Dendritic cell treated with granulocyte-macrophage colony-stimulating factor and Interleukin-4, amounts not matched to agents 40 ng/mL and 50 ng/mL, for 4 days (primary cell): ENCODE data around the gene PCIF1.
A peak's percentile ranks its signal among the peaks of the same experiment; 100 is the strongest.
"Not testable (repeated sequence)": the region's sequence is repeated elsewhere in the genome, so short reads cannot be mapped to it uniquely, and the experiment has no call there.

Source experiments
- H3K27ac Mint-ChIP-seq: one replicate; pipeline ENCODE4 v1.8.0; 2022; ENCODE audit warnings: mild to moderate bottlenecking, mixed read lengths
- H3K27me3 Mint-ChIP-seq: one replicate; pipeline ENCODE4 v1.8.0; 2022; ENCODE audit warnings: mild to moderate bottlenecking, mixed read lengths
- H3K36me3 Mint-ChIP-seq: one replicate; pipeline ENCODE4 v1.8.0; 2022; ENCODE audit warnings: low read depth, mixed read lengths
- H3K4me1 Mint-ChIP-seq: one replicate; pipeline ENCODE4 v1.8.0; 2022; ENCODE audit warnings: low read depth, mixed read lengths
- H3K4me3 Mint-ChIP-seq: one replicate; pipeline ENCODE4 v1.8.0; 2022; ENCODE audit warnings: mild to moderate bottlenecking, moderate library complexity, mixed read lengths
- H3K9me3 Mint-ChIP-seq: one replicate; pipeline ENCODE4 v1.8.0; 2022; ENCODE audit warnings: mixed read lengths
- intact Hi-C: fragments of 100-400 bp; cut with micrococcal nuclease; formaldehyde crosslinking; loops from one replicate; pipeline ENCODE4 v1.15.0; 2022

The PCIF1 gene

DNA sequence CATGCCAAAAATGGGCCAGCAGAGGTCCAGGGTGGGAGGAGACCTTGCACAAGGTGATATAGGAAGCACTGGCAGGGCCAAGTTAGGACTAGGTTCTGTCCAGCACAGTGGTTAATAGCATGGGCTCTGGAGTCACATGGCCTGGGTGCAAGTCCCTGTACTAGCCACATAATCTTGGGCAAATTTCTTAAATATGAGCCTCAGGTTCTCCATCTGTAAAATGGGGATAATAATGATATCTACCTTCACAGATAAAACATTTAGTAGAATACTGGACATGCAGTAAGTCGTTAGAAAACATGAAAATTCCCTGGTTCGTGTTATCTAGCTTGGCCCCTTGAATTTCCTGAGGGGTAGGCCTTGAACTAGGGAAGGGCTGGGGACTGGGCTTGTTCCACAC, 37.2 kb upstream of the PCIF1 start:
- intact Hi-C loops, result no loop called here
- Mint-ChIP-seq H3K4me3 (no peak overlapping the region), H3K36me3 (peaks cover 78% of the 10 kb centered on the region), H3K27me3 (no peaks in the 10 kb centered on the region), H3K27ac (no peak overlapping the region), H3K9me3 (no peaks in the 10 kb centered on the region), H3K4me1 (peaks cover 21% of the 10 kb centered on the region)

DNA sequence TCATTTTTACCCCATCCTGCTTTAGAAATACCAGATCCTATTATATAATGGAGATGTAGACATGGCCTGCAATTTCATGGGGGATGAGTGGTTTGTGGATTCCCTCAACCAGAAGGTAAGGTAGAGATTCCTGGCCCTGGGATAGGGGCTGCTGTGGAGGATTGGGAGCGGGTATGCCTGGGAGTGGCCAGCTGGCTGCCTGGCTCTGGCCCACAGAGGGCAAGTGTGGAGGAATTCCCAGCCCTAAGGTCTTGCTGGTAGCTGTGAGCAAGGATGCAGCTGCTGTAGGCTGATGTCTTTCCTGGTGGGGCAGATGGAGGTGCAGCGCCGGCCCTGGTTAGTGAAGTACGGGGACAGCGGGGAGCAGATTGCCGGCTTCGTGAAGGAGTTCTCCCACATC, 36.8 kb upstream of the PCIF1 start:
- Mint-ChIP-seq H3K9me3 (no peaks in the 10 kb centered on the region), H3K36me3 (peaks cover 74% of the 10 kb centered on the region), H3K4me1 (peaks cover 17% of the 10 kb centered on the region), H3K27me3 (no peaks in the 10 kb centered on the region), H3K4me3 (no peak overlapping the region), H3K27ac (no peak overlapping the region)
- intact Hi-C loops, result no loop called here

- H3K9me3 Mint-ChIP-seq, result no peaks in the 10 kb centered on the region
- no peak overlapping the region for H3K27ac Mint-ChIP-seq
- intact Hi-C loops, result no loop called here
- H3K27me3 Mint-ChIP-seq, result no peaks in the 10 kb centered on the region
- peaks cover 68% of the 10 kb centered on the region for H3K36me3 Mint-ChIP-seq
- peaks cover 11% of the 10 kb centered on the region for H3K4me1 Mint-ChIP-seq
- no peak overlapping the region for H3K4me3 Mint-ChIP-seq
Measured at GRCh38 chr20:45898285-45898684, 36.2 kb upstream of the PCIF1 start.

- Mint-ChIP-seq H3K4me3 (no peak overlapping the region), H3K36me3 (peaks cover 59% of the 10 kb centered on the region), H3K27me3 (no peaks in the 10 kb centered on the region), H3K4me1 (peaks cover 2% of the 10 kb centered on the region), H3K27ac (no peak overlapping the region), H3K9me3 (no peaks in the 10 kb centered on the region)
- intact Hi-C loops, result no loop called here
Measured at GRCh38 chr20:45899046-45899835, 35.2 kb upstream of the PCIF1 start.

DNA sequence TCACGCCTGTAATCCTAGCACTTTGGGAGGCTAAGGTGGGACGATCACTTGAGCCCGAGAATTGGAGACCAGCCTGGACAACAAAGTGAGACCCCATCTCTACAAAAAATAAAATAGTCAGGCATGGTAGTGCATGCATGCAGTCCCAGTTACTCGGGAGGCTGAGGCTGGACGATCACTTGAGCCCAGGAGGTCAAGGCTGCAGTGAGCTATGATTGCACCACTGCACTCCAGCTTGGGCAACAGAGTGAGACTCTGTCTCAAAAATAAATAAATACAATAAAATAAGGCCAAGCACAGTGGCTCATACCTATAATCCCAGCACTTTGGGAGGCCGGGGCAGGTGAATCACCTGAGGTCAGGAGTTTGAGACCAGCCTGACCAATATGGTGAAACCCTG, 33.2 kb upstream of the PCIF1 start:
- intact Hi-C loops, H3K27ac Mint-ChIP-seq, H3K27me3 Mint-ChIP-seq, H3K4me3 Mint-ChIP-seq, H3K9me3 Mint-ChIP-seq: not testable (repeated sequence)
- Mint-ChIP-seq H3K4me1 (peaks cover 10% of the 10 kb centered on the region), H3K36me3 (peaks cover 38% of the 10 kb centered on the region)

- H3K9me3 Mint-ChIP-seq, result no peaks in the 10 kb centered on the region
Measured at GRCh38 chr20:45902199-45902701, 32.2 kb upstream of the PCIF1 start.

DNA sequence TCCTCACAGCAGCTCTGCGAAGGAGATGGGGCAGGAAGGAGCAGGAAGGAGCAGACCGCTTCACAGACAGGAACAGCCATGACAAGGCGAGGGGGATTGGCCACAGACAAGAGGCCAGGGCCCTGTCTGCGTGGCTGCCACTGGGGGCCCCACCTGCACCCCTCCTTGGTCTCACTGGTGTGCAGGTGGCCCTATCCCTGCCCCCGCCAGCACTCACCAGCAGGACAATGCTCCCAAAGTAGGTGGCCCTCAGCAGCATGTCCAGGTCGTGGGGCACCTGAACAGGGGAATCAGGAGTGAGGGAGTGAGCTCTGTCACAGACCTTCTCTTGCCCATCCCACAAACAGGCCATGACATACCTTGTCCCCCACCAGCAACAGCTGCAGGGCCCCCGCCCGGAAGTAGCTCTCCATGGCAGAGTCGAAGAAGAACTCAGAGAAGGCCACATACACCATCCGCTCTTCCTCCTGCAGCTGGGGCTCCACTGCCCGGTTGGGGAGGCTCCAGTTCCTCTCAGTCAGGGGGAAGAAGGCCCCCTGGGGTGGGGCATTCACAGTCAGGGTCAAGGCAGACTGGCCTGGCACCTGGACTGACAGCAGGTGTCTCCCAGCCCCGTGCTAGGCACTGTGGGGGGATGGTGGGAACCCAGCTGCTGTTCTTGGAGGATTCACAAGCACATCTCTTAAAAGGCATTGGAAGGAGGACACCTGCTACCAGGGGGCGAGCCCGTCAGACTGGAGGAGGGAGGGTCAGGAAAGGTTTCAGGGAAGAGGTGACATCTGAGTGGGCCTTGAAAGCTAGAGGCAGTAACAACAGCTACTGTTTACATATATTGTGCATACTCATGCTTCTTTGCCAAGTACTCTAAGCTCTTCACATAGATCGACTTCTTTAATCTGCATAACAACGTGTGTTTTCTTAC, 29.6 kb upstream of the PCIF1 start:
- intact Hi-C loops, result no loop called here
- Mint-ChIP-seq H3K27me3 (no peaks in the 10 kb centered on the region), H3K4me1 (peaks cover 18% of the 10 kb centered on the region), H3K36me3 (peaks cover 2% of the 10 kb centered on the region), H3K27ac (peak overlapping the region; percentile 55), H3K9me3 (no peaks in the 10 kb centered on the region), H3K4me3 (no peak overlapping the region)

More at GRCh38 chr20:45902199-45902701, 32.2 kb upstream of the PCIF1 start:
- Mint-ChIP-seq H3K27ac (no peak overlapping the region), H3K4me3 (no peak overlapping the region), H3K36me3 (peaks cover 28% of the 10 kb centered on the region), H3K27me3 (no peaks in the 10 kb centered on the region), H3K4me1 (peaks cover 10% of the 10 kb centered on the region)
- intact Hi-C loops, result no loop called here

DNA sequence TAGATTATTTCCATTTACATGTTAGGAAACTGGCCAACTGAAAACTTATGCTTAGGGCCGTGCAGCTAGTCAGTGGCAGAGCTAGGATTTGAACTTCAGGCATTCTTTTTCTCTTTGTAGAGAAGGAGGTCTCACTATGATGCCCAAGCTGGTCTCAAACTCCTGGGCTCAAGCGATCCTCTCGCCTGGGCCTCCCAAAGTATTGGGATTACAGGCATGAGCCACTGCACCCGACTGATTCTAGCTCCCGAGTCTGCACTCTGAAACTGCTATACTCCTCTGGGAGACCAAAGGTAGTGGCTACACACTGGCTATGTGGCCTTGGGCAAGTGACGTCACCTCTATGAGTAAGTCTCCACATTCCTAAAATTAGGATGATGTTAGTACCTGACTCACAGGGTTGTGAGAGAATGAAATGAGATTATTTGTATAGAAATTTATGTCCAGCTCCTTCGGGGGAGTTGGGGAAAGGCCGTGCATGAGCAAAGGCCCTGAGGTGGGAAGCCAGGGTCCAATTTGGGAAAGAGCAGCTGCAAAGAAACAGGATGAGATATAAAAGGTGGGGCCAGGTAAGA, 28.9 kb upstream of the PCIF1 start:
- H3K4me1 Mint-ChIP-seq, result peaks cover 26% of the 10 kb centered on the region
- H3K27ac Mint-ChIP-seq, result peak overlapping the region; percentile 55
- no peak overlapping the region for H3K4me3 Mint-ChIP-seq
- no peaks in the 10 kb centered on the region for H3K27me3 Mint-ChIP-seq
- no peaks in the 10 kb centered on the region for H3K9me3 Mint-ChIP-seq
- no peaks in the 10 kb centered on the region for H3K36me3 Mint-ChIP-seq
- intact Hi-C loops, result no loop called here

DNA sequence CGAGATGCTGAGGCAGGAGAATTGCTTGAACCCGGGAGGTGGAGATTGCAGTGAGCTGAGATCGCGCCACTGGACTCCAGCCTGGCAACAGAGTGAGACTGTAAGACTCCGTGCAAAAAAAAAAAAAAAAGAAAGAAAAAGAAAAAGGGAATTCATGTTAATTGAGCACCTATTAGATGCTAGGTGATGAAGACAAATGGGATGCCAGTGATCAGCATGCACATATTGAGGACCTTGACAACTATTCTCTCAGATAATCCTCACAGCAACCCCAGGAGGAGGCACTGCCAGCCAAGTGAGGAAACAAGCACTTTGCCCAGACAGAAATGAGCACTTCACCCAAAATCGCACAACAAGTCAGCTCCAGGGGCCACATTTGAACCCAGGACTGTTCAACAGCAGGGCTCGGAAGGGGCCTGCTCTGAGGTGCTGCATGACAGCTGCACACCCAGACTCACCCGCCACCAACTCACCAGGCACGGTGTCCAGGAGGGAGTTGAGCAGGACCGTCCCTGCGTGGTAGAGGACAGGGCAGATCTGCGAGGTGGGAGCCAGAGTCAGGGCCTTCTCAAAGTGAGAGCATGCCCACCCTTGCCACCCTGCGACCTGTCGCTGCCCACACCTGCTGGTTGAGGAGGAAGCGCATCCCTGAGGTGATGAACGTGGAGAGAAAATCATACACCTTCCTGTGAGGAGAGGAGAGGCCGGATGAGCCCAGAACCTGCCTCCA, 27.1 kb upstream of the PCIF1 start:
- Mint-ChIP-seq H3K27ac (no peak overlapping the region), H3K4me3 (no peak overlapping the region), H3K4me1 (peaks cover 43% of the 10 kb centered on the region), H3K36me3 (no peaks in the 10 kb centered on the region), H3K27me3 (peaks cover 4% of the 10 kb centered on the region), H3K9me3 (no peaks in the 10 kb centered on the region)
- intact Hi-C loops, result no loop called here

DNA sequence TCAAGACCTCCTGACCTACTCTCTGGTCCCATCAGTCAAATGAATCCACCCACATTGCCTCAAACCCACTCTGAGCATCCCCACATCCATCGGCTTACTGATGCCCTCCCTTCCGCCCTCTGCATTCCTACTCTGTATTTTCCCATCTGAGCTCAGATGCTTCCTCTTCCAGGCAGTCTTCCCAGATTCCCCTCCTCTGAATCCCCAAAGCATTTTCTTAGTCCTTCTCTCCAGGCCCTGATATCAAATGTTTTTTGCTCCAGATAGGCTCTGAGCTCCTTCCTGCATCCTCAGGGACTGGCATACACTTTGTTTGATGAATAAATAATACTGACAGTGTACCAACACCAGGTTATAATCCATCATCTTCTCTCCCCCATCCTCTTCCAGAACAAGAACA, 26.4 kb upstream of the PCIF1 start:
- H3K4me3 Mint-ChIP-seq, result no peak overlapping the region
- H3K9me3 Mint-ChIP-seq, result no peaks in the 10 kb centered on the region
- peaks cover 49% of the 10 kb centered on the region for H3K4me1 Mint-ChIP-seq
- H3K27me3 Mint-ChIP-seq, result peaks cover 5% of the 10 kb centered on the region
- intact Hi-C loops, result no loop called here
- H3K36me3 Mint-ChIP-seq, result no peaks in the 10 kb centered on the region
- H3K27ac Mint-ChIP-seq, result no peak overlapping the region

DNA sequence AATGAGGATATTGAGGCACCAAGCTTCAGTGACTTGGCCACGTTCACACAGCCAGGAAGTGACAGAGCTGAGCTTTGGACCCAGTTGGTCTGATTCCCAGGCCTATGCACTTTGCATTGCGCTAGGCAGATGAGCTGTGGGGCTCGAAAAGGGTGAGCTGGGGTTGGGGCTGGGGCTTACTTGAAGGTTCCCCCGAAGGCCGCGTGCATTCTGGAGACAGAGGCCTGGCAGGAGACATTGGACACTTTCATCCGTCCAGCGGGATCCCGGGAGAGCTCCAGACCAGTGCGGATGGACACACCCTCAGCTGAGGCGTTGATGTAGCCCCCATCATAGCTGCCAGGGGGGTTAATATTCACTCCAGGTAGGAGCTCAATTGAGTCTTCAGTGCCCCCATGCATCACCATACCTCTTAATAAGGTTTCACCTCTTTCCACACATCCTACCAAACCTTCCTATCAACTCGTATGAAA, 25.1 kb upstream of the PCIF1 start:
- H3K4me1 Mint-ChIP-seq, result peaks cover 52% of the 10 kb centered on the region
- H3K9me3 Mint-ChIP-seq, result no peaks in the 10 kb centered on the region
- no peaks in the 10 kb centered on the region for H3K36me3 Mint-ChIP-seq
- H3K27me3 Mint-ChIP-seq, result peaks cover 5% of the 10 kb centered on the region
- no peak overlapping the region for H3K4me3 Mint-ChIP-seq
- H3K27ac Mint-ChIP-seq, result peak overlapping the region; percentile 87
- intact Hi-C loops, result no loop called here

DNA sequence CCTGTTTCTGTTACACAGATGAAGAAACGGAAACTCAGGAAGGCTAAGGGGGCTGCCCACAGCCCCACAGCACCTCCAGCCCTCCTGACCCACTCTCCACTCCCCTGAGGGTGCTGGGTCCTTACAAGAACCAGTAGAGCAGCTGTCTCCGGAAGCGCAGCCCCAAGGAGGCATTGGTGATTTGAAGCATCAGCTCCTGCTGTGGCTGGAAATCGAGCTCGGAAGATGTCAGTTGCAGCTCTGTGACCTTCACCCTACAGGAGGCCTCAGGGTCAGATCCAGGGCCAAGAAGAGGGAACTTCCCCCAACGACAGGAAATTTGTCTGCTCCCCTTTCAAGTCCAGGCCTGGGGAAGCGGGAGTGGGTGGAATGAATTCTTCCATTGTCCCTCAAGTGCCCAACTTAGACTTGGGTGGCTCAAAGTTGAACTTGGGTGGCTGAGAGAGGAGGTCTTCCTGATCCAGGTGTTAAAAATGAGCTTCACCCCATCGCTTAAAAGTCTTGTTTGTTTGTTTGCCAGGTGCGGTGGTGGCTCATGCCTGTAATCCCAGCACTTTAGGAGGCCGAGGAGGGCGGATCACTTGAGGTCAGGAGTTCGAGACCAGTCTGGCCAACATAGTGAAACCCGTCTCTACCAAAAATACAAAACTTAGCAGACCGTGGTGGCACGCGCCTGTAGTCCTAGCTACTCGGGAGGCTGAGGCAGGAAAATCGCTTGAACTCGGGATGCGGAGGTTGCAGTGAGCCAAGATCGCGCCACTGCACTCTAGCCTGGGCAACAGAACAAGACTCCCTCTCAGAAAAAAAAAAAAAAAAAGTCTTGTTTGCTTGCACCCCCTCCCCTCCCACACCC, 24.4 kb upstream of the PCIF1 start:
- H3K36me3 Mint-ChIP-seq, result no peaks in the 10 kb centered on the region
- peak overlapping the region; percentile 57 for H3K4me3 Mint-ChIP-seq
- H3K27me3 Mint-ChIP-seq, result peaks cover 5% of the 10 kb centered on the region
- H3K9me3 Mint-ChIP-seq, result no peaks in the 10 kb centered on the region
- intact Hi-C loops, result loop anchor here (1.0 kb wide), 1 partner anchor 25 kb away; no protein-coding TSS in a partner anchor
- H3K4me1 Mint-ChIP-seq, result peaks cover 52% of the 10 kb centered on the region
- peak overlapping the region; percentile 87 for H3K27ac Mint-ChIP-seq
